ENCODE measurements around the gene CD300LD. TPM values are rescaled to one million over a fixed set of nuclear protein-coding genes. Genes with fewer than 3 reads are reported as not detected.

CD300LD gene
- total RNA-seq, 2 experiments from 2014 or later, result not detected

DNA sequence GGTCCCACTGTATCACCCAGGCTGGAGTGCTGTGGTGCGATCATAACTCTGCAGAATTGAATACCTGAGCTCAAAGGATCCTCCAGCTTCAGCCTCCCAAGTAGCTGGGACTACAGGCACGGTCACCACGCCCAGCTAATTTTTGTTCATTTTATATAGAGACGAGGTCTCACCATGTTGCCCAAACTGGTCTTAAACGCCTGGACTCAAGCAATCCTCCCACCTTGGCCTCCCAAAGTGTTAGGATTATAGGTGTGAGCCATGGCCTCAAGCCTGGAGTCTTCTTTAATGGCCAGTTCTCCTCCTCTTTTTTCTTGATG lies 61.3 kb downstream of the CD300LD start:
- no peaks in the 10 kb centered on the region for H3K36me3 Mint-ChIP-seq
- no peak overlapping the region for H3K27ac Mint-ChIP-seq
- H3K27me3 Mint-ChIP-seq, result peaks cover 51% of the 10 kb centered on the region
- H3K4me3 Mint-ChIP-seq, result no peak overlapping the region
- no peaks in the 10 kb centered on the region for H3K9me3 Mint-ChIP-seq
- no peak for DNase-seq
- peaks cover 2% of the 10 kb centered on the region for H3K4me1 Mint-ChIP-seq

Other genes with a start within 250 kb of the CD300LD start
- gene BTBD17, start 230.4 kb downstream of the CD300LD start, total RNA-seq, result not detected
- gene GPR142, start 224.8 kb downstream of the CD300LD start, total RNA-seq, result not detected
- 1 to 10 TPM in 1 of 2 experiments, under 1 TPM in 1; 0.66 to 2.1 TPM for gene GPRC5C, start 160.2 kb downstream of the CD300LD start, total RNA-seq
- gene CD300A, start 125.6 kb downstream of the CD300LD start, total RNA-seq, result 1 to 10 TPM; 4.4 to 5.6 TPM
- not detected for gene CD300LB, start 60.8 kb downstream of the CD300LD start, total RNA-seq
- gene CD300C, start 46.2 kb downstream of the CD300LD start, total RNA-seq, result not detected
- not detected for gene CD300H, start 24.8 kb downstream of the CD300LD start, total RNA-seq
- not detected for gene CD300E, start 31.5 kb upstream of the CD300LD start, total RNA-seq
- gene CD300LF, start 120.6 kb upstream of the CD300LD start, total RNA-seq, result not detected
- gene RAB37, start 145.0 kb upstream of the CD300LD start, total RNA-seq, result 1 to 10 TPM; 1.8 TPM
- gene NHERF1, start 156.3 kb upstream of the CD300LD start, total RNA-seq, result 100 to 1,000 TPM; 124 to 127 TPM
- 10 to 100 TPM; 39.9 to 41.6 TPM for gene NAT9, start 184.1 kb upstream of the CD300LD start, total RNA-seq